ENCODE data around the gene PLEKHA7. TPM values are rescaled to one million over a fixed set of nuclear protein-coding genes. Genes with fewer than 3 reads are reported as not detected.

Gene PLEKHA7
- polyA plus RNA-seq, 1 of the 3 experiments (the other 2 are of a cell fraction): 0.12 TPM

GRCh38 chr11:16787035-16787742 is 227.0 kb downstream of the PLEKHA7 start (continued):
- TF ChIP-seq, protein P1, sequence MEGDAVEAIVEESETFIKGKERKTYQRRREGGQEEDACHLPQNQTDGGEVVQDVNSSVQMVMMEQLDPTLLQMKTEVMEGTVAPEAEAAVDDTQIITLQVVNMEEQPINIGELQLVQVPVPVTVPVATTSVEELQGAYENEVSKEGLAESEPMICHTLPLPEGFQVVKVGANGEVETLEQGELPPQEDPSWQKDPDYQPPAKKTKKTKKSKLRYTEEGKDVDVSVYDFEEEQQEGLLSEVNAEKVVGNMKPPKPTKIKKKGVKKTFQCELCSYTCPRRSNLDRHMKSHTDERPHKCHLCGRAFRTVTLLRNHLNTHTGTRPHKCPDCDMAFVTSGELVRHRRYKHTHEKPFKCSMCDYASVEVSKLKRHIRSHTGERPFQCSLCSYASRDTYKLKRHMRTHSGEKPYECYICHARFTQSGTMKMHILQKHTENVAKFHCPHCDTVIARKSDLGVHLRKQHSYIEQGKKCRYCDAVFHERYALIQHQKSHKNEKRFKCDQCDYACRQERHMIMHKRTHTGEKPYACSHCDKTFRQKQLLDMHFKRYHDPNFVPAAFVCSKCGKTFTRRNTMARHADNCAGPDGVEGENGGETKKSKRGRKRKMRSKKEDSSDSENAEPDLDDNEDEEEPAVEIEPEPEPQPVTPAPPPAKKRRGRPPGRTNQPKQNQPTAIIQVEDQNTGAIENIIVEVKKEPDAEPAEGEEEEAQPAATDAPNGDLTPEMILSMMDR (IDR thresholded peaks at IDR 0.05): no peak

DNA sequence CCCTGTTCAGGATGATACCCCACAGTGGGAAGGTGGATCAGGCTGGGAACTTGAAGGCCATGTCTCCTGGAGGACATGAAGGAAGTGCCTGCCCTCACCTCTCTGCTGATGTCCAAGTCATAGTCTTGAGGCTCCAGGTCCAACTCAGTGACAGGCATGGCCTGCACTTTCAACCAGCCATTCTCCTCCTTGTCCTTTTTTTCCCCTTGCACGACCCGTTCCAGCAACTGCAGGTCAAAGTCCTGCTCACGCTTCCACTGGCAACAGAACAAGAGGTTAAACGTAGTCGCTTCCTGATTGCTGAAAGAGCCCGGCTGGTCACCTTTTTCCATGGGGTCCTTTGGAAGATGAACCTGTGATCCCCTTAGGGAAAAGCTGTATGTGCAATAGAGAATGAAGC is 228.1 kb downstream of the PLEKHA7 start:
- peaks cover 0 to 5% of the 10 kb centered on the region in 2 experiments; a peak in 2 of 4 replicates for H3K4me1 ChIP-seq (ENCODE audit: control insufficient read depth in 1 of 2, insufficient read depth in 2 of 2, low read depth in 1 of 2, low read length in 1 of 2)

More for the DNA sequence above, 228.1 kb downstream of the PLEKHA7 start:
- H3K9me3 ChIP-seq: no peaks in the 10 kb centered on the region
- POLR2A ChIA-PET: no interaction called here
- no peak overlapping the region for H3K4me2 ChIP-seq
- H3K79me2 ChIP-seq (ENCODE audit: insufficient read depth): no peaks in the 10 kb centered on the region
- no peaks in the 10 kb centered on the region for H3K27me3 ChIP-seq (ENCODE audit: insufficient read depth)
- H2AFZ ChIP-seq (ENCODE audit: low read depth): no peak overlapping the region
- DNase-seq: no peak
- H3K36me3 ChIP-seq (replicated peaks in 1 of 2; ENCODE audit: control insufficient read depth in 1 of 2, insufficient read depth in 2 of 2, low read length in 1 of 2): no peaks in the 10 kb centered on the region
- H4K20me1 ChIP-seq (ENCODE audit: insufficient read depth): no peaks in the 10 kb centered on the region
- no peak overlapping the region for H3K9ac ChIP-seq
- no peaks in the 10 kb centered on the region for H3K9me2 ChIP-seq
- H3K27ac ChIP-seq (ENCODE audit: low read depth in 2 of 2, low read length in 1 of 2): no peak overlapping the region
- TF ChIP-seq IRF3 (IDR thresholded peaks at IDR 0.05; ENCODE audit: low read depth, low read length) (no peak), MXI1 (IDR thresholded peaks at IDR 0.05; ENCODE audit: low read depth, low read length) (no peak), GABPA (IDR thresholded peaks at IDR 0.05; ENCODE audit: low read depth) (no peak), RFX5 (IDR thresholded peaks at IDR 0.05; ENCODE audit: low read length) (no peak), FOXJ3 (CRISPR knock-in tag; IDR thresholded peaks at IDR 0.05) (no peak), GATA2 (CRISPR knock-in tag; IDR thresholded peaks at IDR 0.05) (no peak), ELF1 (IDR thresholded peaks at IDR 0.05) (no peak), RCOR1 (IDR thresholded peaks at IDR 0.05; ENCODE audit: low read length) (no peak), JUND (IDR thresholded peaks at IDR 0.05) (no peak), USF2 (IDR thresholded peaks at IDR 0.05; ENCODE audit: borderline replicate concordance, low read depth, low read length) (no peak), RAD21 (IDR thresholded peaks at IDR 0.05; ENCODE audit: low read length) (no peak), RXRA (IDR thresholded peaks at IDR 0.05; ENCODE audit: borderline replicate concordance, low read depth) (no peak), TCF12 (IDR thresholded peaks at IDR 0.05) (no peak), FOXM1 (IDR thresholded peaks at IDR 0.05; ENCODE audit: low read depth) (no peak), POLR2AphosphoS5 (IDR thresholded peaks at IDR 0.05; ENCODE audit: low read depth, low read length) (no peak), SMC3 (IDR thresholded peaks at IDR 0.05; ENCODE audit: low read depth, low read length) (no peak)
- TF ChIP-seq, protein P2, sequence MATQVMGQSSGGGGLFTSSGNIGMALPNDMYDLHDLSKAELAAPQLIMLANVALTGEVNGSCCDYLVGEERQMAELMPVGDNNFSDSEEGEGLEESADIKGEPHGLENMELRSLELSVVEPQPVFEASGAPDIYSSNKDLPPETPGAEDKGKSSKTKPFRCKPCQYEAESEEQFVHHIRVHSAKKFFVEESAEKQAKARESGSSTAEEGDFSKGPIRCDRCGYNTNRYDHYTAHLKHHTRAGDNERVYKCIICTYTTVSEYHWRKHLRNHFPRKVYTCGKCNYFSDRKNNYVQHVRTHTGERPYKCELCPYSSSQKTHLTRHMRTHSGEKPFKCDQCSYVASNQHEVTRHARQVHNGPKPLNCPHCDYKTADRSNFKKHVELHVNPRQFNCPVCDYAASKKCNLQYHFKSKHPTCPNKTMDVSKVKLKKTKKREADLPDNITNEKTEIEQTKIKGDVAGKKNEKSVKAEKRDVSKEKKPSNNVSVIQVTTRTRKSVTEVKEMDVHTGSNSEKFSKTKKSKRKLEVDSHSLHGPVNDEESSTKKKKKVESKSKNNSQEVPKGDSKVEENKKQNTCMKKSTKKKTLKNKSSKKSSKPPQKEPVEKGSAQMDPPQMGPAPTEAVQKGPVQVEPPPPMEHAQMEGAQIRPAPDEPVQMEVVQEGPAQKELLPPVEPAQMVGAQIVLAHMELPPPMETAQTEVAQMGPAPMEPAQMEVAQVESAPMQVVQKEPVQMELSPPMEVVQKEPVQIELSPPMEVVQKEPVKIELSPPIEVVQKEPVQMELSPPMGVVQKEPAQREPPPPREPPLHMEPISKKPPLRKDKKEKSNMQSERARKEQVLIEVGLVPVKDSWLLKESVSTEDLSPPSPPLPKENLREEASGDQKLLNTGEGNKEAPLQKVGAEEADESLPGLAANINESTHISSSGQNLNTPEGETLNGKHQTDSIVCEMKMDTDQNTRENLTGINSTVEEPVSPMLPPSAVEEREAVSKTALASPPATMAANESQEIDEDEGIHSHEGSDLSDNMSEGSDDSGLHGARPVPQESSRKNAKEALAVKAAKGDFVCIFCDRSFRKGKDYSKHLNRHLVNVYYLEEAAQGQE (IDR thresholded peaks at IDR 0.05; ENCODE audit: low read depth, low read length): no peak
- TF ChIP-seq, protein P1 (IDR thresholded peaks at IDR 0.05): no peak
- H3K4me3 ChIP-seq (ENCODE audit: low read depth in 2 of 2, low read length in 1 of 2): no peak overlapping the region
- WGBS (ENCODE audit: low lambda C conversion rate): 82% methylated on average over 6 of the region's 6 CpGs
- CTCF ChIA-PET: interaction anchor here (0.5 to 6.3 kb wide), 42 partner anchors 8 to 701 kb away, joined by 3 to 46 read pairs (median 4); no protein-coding TSS in a partner anchor
- peaks cover 13% of the 10 kb centered on the region for H3F3A ChIP-seq (replicated peaks; ENCODE audit: insufficient read depth)
